ENCODE measurements around the gene RSPO3. TPM values are rescaled to one million over a fixed set of nuclear protein-coding genes. Genes with fewer than 3 reads are reported as not detected.

Gene RSPO3
- total and polyA plus RNA-seq, 2 donors (not counting 1 experiment from before 2014, with no cell fraction given) = 0.85 to 12.4 TPM

GRCh38 chr6:127198549-127198948, 80.1 kb downstream of the RSPO3 start:
- H3K27ac ChIP-seq (ENCODE audit: insufficient read depth, low read length) = no peak overlapping the region
- H3K36me3 ChIP-seq (ENCODE audit: control insufficient read depth, insufficient read depth, low read length) = no peaks in the 10 kb centered on the region
- no peaks in the 10 kb centered on the region for H3K79me2 ChIP-seq (ENCODE audit: control insufficient read depth, insufficient read depth, low read length)
- TF ChIP-seq EZH2 (IDR thresholded peaks at IDR 0.05; ENCODE audit: low read length, missing control alignments) = no peak
- TF ChIP-seq, protein P1, sequence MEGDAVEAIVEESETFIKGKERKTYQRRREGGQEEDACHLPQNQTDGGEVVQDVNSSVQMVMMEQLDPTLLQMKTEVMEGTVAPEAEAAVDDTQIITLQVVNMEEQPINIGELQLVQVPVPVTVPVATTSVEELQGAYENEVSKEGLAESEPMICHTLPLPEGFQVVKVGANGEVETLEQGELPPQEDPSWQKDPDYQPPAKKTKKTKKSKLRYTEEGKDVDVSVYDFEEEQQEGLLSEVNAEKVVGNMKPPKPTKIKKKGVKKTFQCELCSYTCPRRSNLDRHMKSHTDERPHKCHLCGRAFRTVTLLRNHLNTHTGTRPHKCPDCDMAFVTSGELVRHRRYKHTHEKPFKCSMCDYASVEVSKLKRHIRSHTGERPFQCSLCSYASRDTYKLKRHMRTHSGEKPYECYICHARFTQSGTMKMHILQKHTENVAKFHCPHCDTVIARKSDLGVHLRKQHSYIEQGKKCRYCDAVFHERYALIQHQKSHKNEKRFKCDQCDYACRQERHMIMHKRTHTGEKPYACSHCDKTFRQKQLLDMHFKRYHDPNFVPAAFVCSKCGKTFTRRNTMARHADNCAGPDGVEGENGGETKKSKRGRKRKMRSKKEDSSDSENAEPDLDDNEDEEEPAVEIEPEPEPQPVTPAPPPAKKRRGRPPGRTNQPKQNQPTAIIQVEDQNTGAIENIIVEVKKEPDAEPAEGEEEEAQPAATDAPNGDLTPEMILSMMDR (conservative IDR thresholded peaks at IDR 0.05 in 1 of 2, IDR thresholded peaks at IDR 0.05 in 1 of 2; ENCODE audit: low read depth in 1 of 2, low read length in 2 of 2) = no peak
- H4K20me1 ChIP-seq (ENCODE audit: control insufficient read depth, extremely low read depth, insufficient read depth, low read length) = no peaks in the 10 kb centered on the region
- no peaks in the 10 kb centered on the region for H3K27me3 ChIP-seq (ENCODE audit: control insufficient read depth, insufficient read depth, low read length)
- H3K4me2 ChIP-seq (ENCODE audit: extremely low read depth, insufficient read depth, low read length) = no peak overlapping the region
- peak in 1 of 2 donors; percentile 52 for DNase-seq (ENCODE audit: low read depth in 2 of 2)
- H2AFZ ChIP-seq (ENCODE audit: low read length) = no peak overlapping the region
- H3K4me1 ChIP-seq (ENCODE audit: control insufficient read depth, extremely low read depth, insufficient read depth, low read length) = no peaks in the 10 kb centered on the region
- no peak overlapping the region for H3K4me3 ChIP-seq (replicated peaks in 1 of 4; ENCODE audit: control extremely low read depth in 1 of 4, insufficient read depth in 1 of 4, low read depth in 3 of 4, low read length in 4 of 4)
- H3K9ac ChIP-seq (ENCODE audit: insufficient read depth, low read length) = no peak overlapping the region
- H3K9me3 ChIP-seq (ENCODE audit: control insufficient read depth, insufficient read depth, low read depth, low read length) = no peaks in the 10 kb centered on the region

- TF ChIP-seq, protein P1 (conservative IDR thresholded peaks at IDR 0.05 in 1 of 2, IDR thresholded peaks at IDR 0.05 in 1 of 2; ENCODE audit: low read depth in 1 of 2, low read length in 2 of 2) = no peak
- no peak for TF ChIP-seq EZH2 (IDR thresholded peaks at IDR 0.05; ENCODE audit: low read length, missing control alignments)
- H3K4me3 ChIP-seq (replicated peaks in 1 of 4; ENCODE audit: control extremely low read depth in 1 of 4, insufficient read depth in 1 of 4, low read depth in 3 of 4, low read length in 4 of 4) = no peak overlapping the region
- DNase-seq (ENCODE audit: low read depth in 2 of 2) = no peak
Observed at GRCh38 chr6:127199470-127199869, 81.0 kb downstream of the RSPO3 start.

DNA sequence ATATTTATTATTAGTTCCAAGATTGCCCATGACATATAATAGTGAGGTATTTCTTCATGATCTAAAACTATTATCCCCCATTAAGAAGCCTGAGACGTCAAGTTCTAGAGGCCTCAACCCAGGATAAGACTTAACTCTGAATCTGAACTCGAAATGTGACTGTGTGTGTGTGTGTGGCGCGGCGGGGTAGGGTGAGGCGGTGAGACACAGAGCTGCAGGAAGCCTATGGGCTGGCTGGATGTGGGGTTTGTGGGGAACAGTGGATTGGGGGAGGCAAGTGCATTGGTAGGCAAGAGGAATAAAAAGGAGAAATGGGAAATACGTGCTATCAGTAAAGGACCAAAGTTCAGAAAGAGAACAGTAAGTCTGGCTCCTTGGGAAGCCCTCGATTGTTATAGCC, 81.6 kb downstream of the RSPO3 start:
- H4K20me1 ChIP-seq (ENCODE audit: control insufficient read depth, extremely low read depth, insufficient read depth, low read length) = no peaks in the 10 kb centered on the region
- H3K27me3 ChIP-seq (ENCODE audit: control insufficient read depth, insufficient read depth, low read length) = no peaks in the 10 kb centered on the region
- no peaks in the 10 kb centered on the region for H3K9me3 ChIP-seq (ENCODE audit: control insufficient read depth, insufficient read depth, low read depth, low read length)
- H3K36me3 ChIP-seq (ENCODE audit: control insufficient read depth, insufficient read depth, low read length) = no peaks in the 10 kb centered on the region
- no peak overlapping the region for H3K4me2 ChIP-seq (ENCODE audit: extremely low read depth, insufficient read depth, low read length)
- no peaks in the 10 kb centered on the region for H3K4me1 ChIP-seq (ENCODE audit: control insufficient read depth, extremely low read depth, insufficient read depth, low read length)
- no peak overlapping the region for H2AFZ ChIP-seq (ENCODE audit: low read length)
- H3K27ac ChIP-seq (ENCODE audit: insufficient read depth, low read length) = no peak overlapping the region
- no peak for DNase-seq (ENCODE audit: low read depth in 2 of 2)
- no peaks in the 10 kb centered on the region for H3K79me2 ChIP-seq (ENCODE audit: control insufficient read depth, insufficient read depth, low read length)
- no peak overlapping the region for H3K4me3 ChIP-seq (replicated peaks in 1 of 4; ENCODE audit: control extremely low read depth in 1 of 4, insufficient read depth in 1 of 4, low read depth in 3 of 4, low read length in 4 of 4)
- TF ChIP-seq EZH2 (IDR thresholded peaks at IDR 0.05; ENCODE audit: low read length, missing control alignments) = no peak
- TF ChIP-seq, protein P1 (conservative IDR thresholded peaks at IDR 0.05 in 1 of 2, IDR thresholded peaks at IDR 0.05 in 1 of 2; ENCODE audit: low read depth in 1 of 2, low read length in 2 of 2) = no peak
- no peak overlapping the region for H3K9ac ChIP-seq (ENCODE audit: insufficient read depth, low read length)

More at GRCh38 chr6:127199470-127199869, 81.0 kb downstream of the RSPO3 start:
- H3K4me2 ChIP-seq (ENCODE audit: extremely low read depth, insufficient read depth, low read length) = no peak overlapping the region
- no peak overlapping the region for H3K27ac ChIP-seq (ENCODE audit: insufficient read depth, low read length)
- no peaks in the 10 kb centered on the region for H3K27me3 ChIP-seq (ENCODE audit: control insufficient read depth, insufficient read depth, low read length)
- no peaks in the 10 kb centered on the region for H3K36me3 ChIP-seq (ENCODE audit: control insufficient read depth, insufficient read depth, low read length)
- H3K9ac ChIP-seq (ENCODE audit: insufficient read depth, low read length) = no peak overlapping the region
- no peaks in the 10 kb centered on the region for H3K9me3 ChIP-seq (ENCODE audit: control insufficient read depth, insufficient read depth, low read depth, low read length)
- H3K4me1 ChIP-seq (ENCODE audit: control insufficient read depth, extremely low read depth, insufficient read depth, low read length) = no peaks in the 10 kb centered on the region
- H4K20me1 ChIP-seq (ENCODE audit: control insufficient read depth, extremely low read depth, insufficient read depth, low read length) = no peaks in the 10 kb centered on the region
- no peaks in the 10 kb centered on the region for H3K79me2 ChIP-seq (ENCODE audit: control insufficient read depth, insufficient read depth, low read length)
- H2AFZ ChIP-seq (ENCODE audit: low read length) = no peak overlapping the region
